H1 (cell line): ENCODE measurements around the gene EPS8L1. TPM values are rescaled to one million over a fixed set of nuclear protein-coding genes. Genes with fewer than 3 reads are reported as not detected.

Experiments used
- CTCF ChIA-PET: fragments of 300-600 bp; sonication (Branson Sonifier 250); formaldehyde crosslinking; loops from one replicate; lab custom pipeline; 2021; ENCODE audit not compliant: partially characterized antibody; lab: Charles Lee
- POLR2A ChIA-PET: fragments of 300-600 bp; sonication (Branson Sonifier 250); formaldehyde crosslinking; loops from one replicate; lab custom pipeline; 2021; ENCODE audit warnings: inconsistent platforms; ENCODE audit not compliant: partially characterized antibody; lab: Charles Lee
- DNase-seq, 2 experiments: peaks; one replicate each; pipeline versions ENCODE4 v3.0.0 to v3.0.0-alpha.2; 2010 to 2022; ENCODE audit warnings: low spot score in 2 of 2, low read depth in 1 of 2, mixed read lengths in 1 of 2
- FAIRE-seq: peaks from 2 replicates; lab custom pipeline; 2011; peaks lifted over from hg19 to GRCh38; lab: Jason Lieb, UNC
- H2AFZ ChIP-seq: 2 replicates; pipeline ENCODE4 v1.8.1; 2012; ENCODE audit warnings: low read length, inconsistent platforms
- H2AK5ac ChIP-seq: 2 replicates; pipeline ENCODE4 v1.6.1; 2013; ENCODE audit warnings: low read depth, low read length
- H2BK120ac ChIP-seq: replicated peaks from 2 replicates; pipeline ENCODE3; 2013; ENCODE audit warnings: low read depth, low read length, inconsistent platforms
- H2BK12ac ChIP-seq: 2 replicates; pipeline ENCODE4 v1.6.1; 2013; ENCODE audit warnings: low read depth, low read length
- H2BK15ac ChIP-seq: 2 replicates; pipeline ENCODE4 v1.6.1; 2013; ENCODE audit warnings: low read length
- H2BK20ac ChIP-seq: 2 replicates; pipeline ENCODE4 v1.6.1; 2013; ENCODE audit warnings: low read length
- H2BK5ac ChIP-seq: 2 replicates; pipeline ENCODE4 v1.6.1; 2013; ENCODE audit warnings: low read depth, low read length
- H3K14ac ChIP-seq: 2 replicates; pipeline ENCODE4 v1.6.1; 2013; ENCODE audit warnings: inconsistent platforms; ENCODE audit not compliant: insufficient read length
- H3K18ac ChIP-seq: 2 replicates; pipeline ENCODE4 v1.6.1; 2013; ENCODE audit warnings: low read length; ENCODE audit errors: extremely low read depth
- H3K23ac ChIP-seq: 2 replicates; pipeline ENCODE4 v1.6.1; 2013; ENCODE audit warnings: inconsistent platforms; ENCODE audit not compliant: insufficient read length
- H3K23me2 ChIP-seq: 2 replicates; pipeline ENCODE4 v1.6.1; 2013; ENCODE audit warnings: low read depth, low read length
- H3K27ac ChIP-seq: 2 replicates; pipeline ENCODE4 v1.6.1; 2011; ENCODE audit warnings: low read depth, low read length, inconsistent platforms
- H3K27me3 ChIP-seq, 4 experiments: replicated peaks in 1 of 4; 1 replicate in 1 of 4; 2 replicates in 3 of 4; pipeline versions ENCODE4 v1.6.1 to v1.8.1; 2011 to 2013; ENCODE audit warnings: low read length in 3 of 4, mild to moderate bottlenecking in 3 of 4, inconsistent platforms in 2 of 4, mixed read lengths in 2 of 4, moderate library complexity in 1 of 4; ENCODE audit not compliant: control insufficient read depth in 3 of 4, insufficient read depth in 3 of 4; ENCODE audit errors: extremely low read depth in 1 of 4
- H3K36me3 ChIP-seq, 4 experiments: 2 replicates each; pipeline versions ENCODE4 v1.6.1 to v1.8.1; 2011 to 2013; ENCODE audit warnings: mild to moderate bottlenecking in 4 of 4, low read length in 3 of 4, moderate library complexity in 2 of 4, control low read depth in 1 of 4, inconsistent platforms in 1 of 4; ENCODE audit not compliant: insufficient read depth in 4 of 4, control insufficient read depth in 2 of 4
- H3K4ac ChIP-seq: replicated peaks from 2 replicates; pipeline ENCODE3; 2013; ENCODE audit warnings: low read length, low read depth, mixed read lengths, inconsistent platforms; ENCODE audit not compliant: insufficient read length
- H3K4me1 ChIP-seq, 4 experiments: replicated peaks in 1 of 4; 1 replicate in 1 of 4; 2 replicates in 3 of 4; pipeline versions ENCODE4 v1.6.1 to v1.8.1; 2011 to 2013; ENCODE audit warnings: low read length in 3 of 4, inconsistent platforms in 2 of 4, mixed read lengths in 1 of 4; ENCODE audit not compliant: insufficient read depth in 4 of 4, control insufficient read depth in 3 of 4
- H3K4me2 ChIP-seq, 2 experiments: 2 replicates each; pipeline versions ENCODE4 v1.6.1 to v1.8.1; 2011 to 2013; ENCODE audit warnings: low read depth in 2 of 2, low read length in 2 of 2, control low read depth in 1 of 2, inconsistent platforms in 1 of 2, mild to moderate bottlenecking in 1 of 2; ENCODE audit not compliant: insufficient read depth in 1 of 2
- H3K4me3 ChIP-seq, 4 experiments: fragments of 200-600, 300-600 bp in 1 of 4; sonication (generic), shearing (Covaris generic), sonication (Bioruptor Twin) in 1 of 4; 2 replicates each; pipeline versions ENCODE4 v1.5.1 to v1.8.1; 2011 to 2016; ENCODE audit warnings: low read length in 4 of 4, low read depth in 3 of 4, control low read depth in 2 of 4, inconsistent platforms in 2 of 4, mild to moderate bottlenecking in 2 of 4, mixed read lengths in 1 of 4, moderate library complexity in 1 of 4; ENCODE audit not compliant: insufficient read depth in 2 of 4; ENCODE audit errors: extremely low read depth in 1 of 4
- H3K56ac ChIP-seq: replicated peaks from 2 replicates; pipeline ENCODE3; 2013; ENCODE audit warnings: low read depth, mild to moderate bottlenecking, mixed read lengths, low read length, inconsistent platforms; ENCODE audit not compliant: insufficient read length
- H3K79me1 ChIP-seq: 2 replicates; pipeline ENCODE4 v1.6.1; 2013; ENCODE audit warnings: low read depth, low read length, control low read depth
- H3K79me2 ChIP-seq, 2 experiments: 2 replicates each; pipeline versions ENCODE4 v1.6.1 to v1.8.1; 2012 to 2013; ENCODE audit warnings: low read length in 2 of 2, mild to moderate bottlenecking in 2 of 2, inconsistent platforms in 1 of 2; ENCODE audit not compliant: insufficient read depth in 2 of 2, control insufficient read depth in 1 of 2
- H3K9ac ChIP-seq, 4 experiments: replicated peaks in 1 of 4; 1 replicate in 1 of 4; 2 replicates in 3 of 4; pipeline versions ENCODE4 v1.6.1 to v1.8.1; 2011 to 2013; ENCODE audit warnings: low read depth in 3 of 4, low read length in 3 of 4, control low read depth in 2 of 4, mild to moderate bottlenecking in 2 of 4, moderate library complexity in 2 of 4, inconsistent platforms in 1 of 4; ENCODE audit errors: extremely low read depth in 1 of 4
- H3K9me3 ChIP-seq, 2 experiments: 2 replicates each; pipeline versions ENCODE4 v1.6.1 to v1.8.1; 2012 to 2013; ENCODE audit warnings: mild to moderate bottlenecking in 2 of 2, moderate library complexity in 2 of 2, control low read depth in 1 of 2, inconsistent platforms in 1 of 2, low read depth in 1 of 2, low read length in 1 of 2, mixed read lengths in 1 of 2; ENCODE audit not compliant: insufficient read depth in 2 of 2
- H4K20me1 ChIP-seq, 2 experiments: replicated peaks in 1 of 2; 2 replicates each; pipeline versions ENCODE3 to v1.8.1; 2011 to 2013; ENCODE audit warnings: inconsistent platforms in 2 of 2, low read length in 2 of 2, mild to moderate bottlenecking in 1 of 2; ENCODE audit not compliant: insufficient read depth in 2 of 2, control insufficient read depth in 1 of 2
- H4K5ac ChIP-seq: 2 replicates; pipeline ENCODE4 v1.6.1; 2013; ENCODE audit warnings: low read length, low read depth, mixed read lengths, inconsistent platforms; ENCODE audit not compliant: insufficient read length
- H4K8ac ChIP-seq: 2 replicates; pipeline ENCODE4 v1.8.0; 2013; ENCODE audit warnings: mild to moderate bottlenecking, moderate library complexity, low read length, inconsistent platforms; ENCODE audit not compliant: insufficient read depth; ENCODE audit errors: extremely low read depth
- H4K91ac ChIP-seq: replicated peaks from 2 replicates; pipeline ENCODE3; 2013; ENCODE audit warnings: low read length, mixed read lengths, inconsistent platforms; ENCODE audit not compliant: insufficient read length
- CBX5 ChIP-seq: fragments of 300-800, 300-1000 bp; sonication (generic); IDR thresholded peaks from 2 replicates; pipeline ENCODE4 v1.7.1; 2016; ENCODE audit warnings: antibody characterized with exemption, low read length, low read depth
- CHD1 ChIP-seq: IDR thresholded peaks from 2 replicates; pipeline ENCODE4 v1.6.1; 2012; ENCODE audit warnings: low read depth, low read length, improper control_type of control experiment
- EGR1 ChIP-seq: IDR thresholded peaks from 2 replicates; pipeline ENCODE4 v1.6.1; 2011; ENCODE audit warnings: low read depth, low read length, borderline replicate concordance
- HDAC2 ChIP-seq, 2 experiments: fragments of 300-600 bp in 1 of 2; sonication (generic) in 1 of 2; IDR thresholded peaks; 2 replicates each; pipeline ENCODE4 v1.6.1; 2011 to 2012; ENCODE audit warnings: low read depth in 2 of 2, low read length in 2 of 2, mild to moderate bottlenecking in 2 of 2, moderate library complexity in 2 of 2, borderline replicate concordance in 1 of 2, inconsistent platforms in 1 of 2
- RNF2 ChIP-seq: fragments of 200-900, 300-1000 bp; sonication (generic); IDR thresholded peaks from 2 replicates; pipeline ENCODE4 v1.7.1; 2016; ENCODE audit warnings: borderline replicate concordance, low read depth, mild to moderate bottlenecking, antibody characterized with exemption, low read length; ENCODE audit not compliant: poor library complexity, severe bottlenecking; ENCODE audit errors: missing control alignments
- RXRA ChIP-seq: IDR thresholded peaks from 2 replicates; pipeline ENCODE4 v1.6.1; 2011; ENCODE audit warnings: low read depth, mild to moderate bottlenecking, low read length, moderate library complexity; ENCODE audit not compliant: insufficient read depth
- SUZ12 ChIP-seq: fragments of 200-600 bp; sonication (generic); IDR thresholded peaks from 2 replicates; pipeline ENCODE4 v1.6.1; 2012; ENCODE audit warnings: mild to moderate bottlenecking, inconsistent platforms, low read length, moderate library complexity, mixed read lengths
- USF2 ChIP-seq: IDR thresholded peaks from 2 replicates; pipeline ENCODE4 v1.6.1; 2011; ENCODE audit warnings: low read length, improper control_type of control experiment
- WGBS, 2 experiments: shearing (Covaris generic) in 1 of 2; methylation state at CpG; one replicate each; pipeline versions ENCODE4 v1.1.6 to v1.1.7; 2013 to 2015; ENCODE audit warnings: low lambda C conversion rate in 2 of 2, mixed read lengths in 2 of 2, inconsistent platforms in 1 of 2, low coverage in 1 of 2, missing lambda C conversion rate in 1 of 2; ENCODE audit not compliant: insufficient replicate concordance in 2 of 2, insufficient coverage in 1 of 2, insufficient read length in 1 of 2; ENCODE audit errors: extremely low coverage in 1 of 2, missing lambda C conversion rate in 1 of 2; 5-methylcytosine and 5-hydroxymethylcytosine counted together
- polyA plus RNA-seq, 7 experiments: library from polyadenylated mRNA; depleted of rRNA in 3 of 7; stranded (reverse) in 5 of 7; unstranded in 2 of 7; fragments of >200 nt in 5 of 7; fragments of 200-250 nt in 2 of 7; gene quantifications; 1 replicate in 5 of 7; 2 replicates in 1 of 7; 4 replicates in 1 of 7; pipeline versions ENCODE4 v1.2.1 to v1.2.3, GENCODE V29; 2011 to 2013; ENCODE audit warnings: missing spikeins in 2 of 7, mixed read lengths in 2 of 7
- total RNA-seq: library from RNA; stranded (reverse); fragmentation: NEBNext Ultra II Directional; extraction: Animal tissue kit (Norgen Biotek cat#: 25700); gene quantifications from 2 replicates; pipeline ENCODE4 v1.2.1, GENCODE V29; 2021

The EPS8L1 gene
- total and polyA plus RNA-seq, 2 of the 8 experiments (the other 6 are each of a cell fraction or from before 2014, with no cell fraction given), result 19.8 to 30.2 TPM

GRCh38 chr19:55090564-55090963 lies 14.9 kb downstream of the EPS8L1 start:
- WGBS, 2 experiments, result 86% methylated on average over 10 of the region's 13 CpGs; no CpG with 5 or more reads in 1 of the 2 experiments
- no peak overlapping the region for H3K18ac ChIP-seq
- no peak overlapping the region for H2AK5ac ChIP-seq
- no peak overlapping the region for H3K56ac ChIP-seq
- no peak overlapping the region for H3K23ac ChIP-seq
- H3K14ac ChIP-seq, result no peak overlapping the region
- H3K4me2 ChIP-seq, result no peak overlapping the region
- no peak overlapping the region for H2AFZ ChIP-seq
- no peaks in the 10 kb centered on the region; the same call in 1 of the 2 replicates for H3K79me1 ChIP-seq
- H3K4me1 ChIP-seq, result peaks cover 3 to 47% (median 33%) of the 10 kb centered on the region in 4 experiments
- H4K20me1 ChIP-seq, result peaks cover 14 to 15% of the 10 kb centered on the region in 2 experiments
- no peak overlapping the region for H2BK5ac ChIP-seq
- H3K9me3 ChIP-seq, result no peaks in the 10 kb centered on the region
- no peak overlapping the region for H2BK12ac ChIP-seq
- no peak for TF ChIP-seq RXRA
- TF ChIP-seq CBX5, result no peak
- TF ChIP-seq RNF2, result no peak
- no peak for TF ChIP-seq USF2
- TF ChIP-seq EGR1, result no peak
- TF ChIP-seq HDAC2 (IDR thresholded peaks at IDR 0.05; ENCODE audit: borderline replicate concordance in 1 of 2, low read depth in 2 of 2, low read length in 2 of 2), result no peak
- TF ChIP-seq SUZ12, result no peak
- TF ChIP-seq CHD1, result no peak
- H3K36me3 ChIP-seq, result peaks cover 0 to 5% (median 2%) of the 10 kb centered on the region in 4 experiments; a peak in 2 of 8 replicates
- no peak overlapping the region for H2BK20ac ChIP-seq
- POLR2A ChIA-PET, result interaction anchor here (1.2 to 8.7 kb wide), 3 partner anchors 10 to 50 kb away, joined by 3 to 72 read pairs (median 22); partner anchors contain the start of gene PPP1R12C
- no peak overlapping the region for H2BK15ac ChIP-seq
- no peak overlapping the region for H3K27ac ChIP-seq
- H4K8ac ChIP-seq, result no peak overlapping the region
- H3K4me3 ChIP-seq, result no peak overlapping the region
- no peak overlapping the region for H4K91ac ChIP-seq
- CTCF ChIA-PET, result interaction anchor here (1.4 to 4.5 kb wide), 3 partner anchors 8 to 209 kb away, joined by 4 to 26 read pairs (median 15); no protein-coding TSS in a partner anchor
- no peak overlapping the region for H4K5ac ChIP-seq
- no peak overlapping the region for H3K9ac ChIP-seq
- FAIRE-seq (no peak), DNase-seq (no peak)
- no peak overlapping the region for H2BK120ac ChIP-seq
- no peaks in the 10 kb centered on the region for H3K79me2 ChIP-seq
- peaks cover 0 to 3% (median 0%) of the 10 kb centered on the region in 4 experiments; a peak in 3 of 7 replicates for H3K27me3 ChIP-seq
- H3K4ac ChIP-seq, result no peak overlapping the region
- peaks cover 21% of the 10 kb centered on the region for H3K23me2 ChIP-seq
